OCI-LY3 (cell line): Measurements from ENCODE around the gene APOA5.
A peak's percentile ranks its signal among the peaks of the same experiment; 100 is the strongest.

Source experiments
- H2AFZ ChIP-seq: fragments of 200-600, 300-600 bp; shearing (Covaris generic); 2 replicates; pipeline ENCODE4 v1.6.0; 2014; ENCODE audit warnings: antibody characterized with exemption, low read depth, low read length
- H3K27ac ChIP-seq: fragments of 200-600, 300-600 bp; sonication (generic); 2 replicates; pipeline ENCODE4 v1.5.1; 2014; ENCODE audit warnings: mild to moderate bottlenecking, low read length, moderate library complexity, mixed read lengths
- H3K27me3 ChIP-seq: fragments of 200-600, 300-600 bp; sonication (generic); 2 replicates; pipeline ENCODE4 v1.6.1; 2014; ENCODE audit warnings: low read depth, low read length, mixed read lengths
- H3K36me3 ChIP-seq: fragments of 200-600, 300-600 bp; sonication (generic); replicated peaks from 2 replicates; pipeline ENCODE3; 2014; ENCODE audit warnings: low read depth, low read length, mixed read lengths
- H3K4me1 ChIP-seq: fragments of 300-600, 200-600 bp; sonication (generic); 2 replicates; pipeline ENCODE4 v1.6.1; 2014; ENCODE audit warnings: low read length, mixed read lengths
- H3K4me2 ChIP-seq: fragments of 200-600, 300-600 bp; sonication (generic); 2 replicates; pipeline ENCODE4 v1.6.1; 2014; ENCODE audit warnings: low read length, mixed read lengths
- H3K4me3 ChIP-seq: fragments of 300-600, 200-600 bp; sonication (generic); 2 replicates; pipeline ENCODE4 v1.5.1; 2014; ENCODE audit warnings: antibody characterized with exemption, mild to moderate bottlenecking, low read length, moderate library complexity
- H3K79me2 ChIP-seq: fragments of 300-600, 200-600 bp; shearing (Covaris generic); 2 replicates; pipeline ENCODE4 v1.6.1; 2014; ENCODE audit warnings: mild to moderate bottlenecking, low read length, mixed read lengths
- H3K9ac ChIP-seq: fragments of 300-600, 200-600 bp; shearing (Covaris generic); 2 replicates; pipeline ENCODE4 v1.6.0; 2014; ENCODE audit warnings: mild to moderate bottlenecking, low read length, moderate library complexity
- H3K9me3 ChIP-seq: fragments of 200-600, 300-600 bp; shearing (Covaris generic); 2 replicates; pipeline ENCODE4 v1.6.1; 2014; ENCODE audit warnings: low read length, mixed read lengths; ENCODE audit not compliant: insufficient read depth
- H4K20me1 ChIP-seq: fragments of 200-600, 300-600 bp; sonication (generic); 2 replicates; pipeline ENCODE4 v1.6.1; 2016; ENCODE audit warnings: low read length, mixed read lengths; ENCODE audit not compliant: insufficient read depth
- EZH2phosphoT487 ChIP-seq: fragments of 200-600 bp; shearing (Covaris generic); IDR thresholded peaks from 2 replicates; pipeline ENCODE4 v1.6.1; 2018; ENCODE audit warnings: antibody characterized with exemption, mixed run types, low read depth
- TF ChIP-seq, protein P1 (sequence below): fragments of 200-600, 300-600 bp; sonication (generic); IDR thresholded peaks from 2 replicates; pipeline ENCODE4 v1.5.1; 2014; ENCODE audit warnings: antibody characterized with exemption, low read length, low read depth

APOA5 gene

DNA sequence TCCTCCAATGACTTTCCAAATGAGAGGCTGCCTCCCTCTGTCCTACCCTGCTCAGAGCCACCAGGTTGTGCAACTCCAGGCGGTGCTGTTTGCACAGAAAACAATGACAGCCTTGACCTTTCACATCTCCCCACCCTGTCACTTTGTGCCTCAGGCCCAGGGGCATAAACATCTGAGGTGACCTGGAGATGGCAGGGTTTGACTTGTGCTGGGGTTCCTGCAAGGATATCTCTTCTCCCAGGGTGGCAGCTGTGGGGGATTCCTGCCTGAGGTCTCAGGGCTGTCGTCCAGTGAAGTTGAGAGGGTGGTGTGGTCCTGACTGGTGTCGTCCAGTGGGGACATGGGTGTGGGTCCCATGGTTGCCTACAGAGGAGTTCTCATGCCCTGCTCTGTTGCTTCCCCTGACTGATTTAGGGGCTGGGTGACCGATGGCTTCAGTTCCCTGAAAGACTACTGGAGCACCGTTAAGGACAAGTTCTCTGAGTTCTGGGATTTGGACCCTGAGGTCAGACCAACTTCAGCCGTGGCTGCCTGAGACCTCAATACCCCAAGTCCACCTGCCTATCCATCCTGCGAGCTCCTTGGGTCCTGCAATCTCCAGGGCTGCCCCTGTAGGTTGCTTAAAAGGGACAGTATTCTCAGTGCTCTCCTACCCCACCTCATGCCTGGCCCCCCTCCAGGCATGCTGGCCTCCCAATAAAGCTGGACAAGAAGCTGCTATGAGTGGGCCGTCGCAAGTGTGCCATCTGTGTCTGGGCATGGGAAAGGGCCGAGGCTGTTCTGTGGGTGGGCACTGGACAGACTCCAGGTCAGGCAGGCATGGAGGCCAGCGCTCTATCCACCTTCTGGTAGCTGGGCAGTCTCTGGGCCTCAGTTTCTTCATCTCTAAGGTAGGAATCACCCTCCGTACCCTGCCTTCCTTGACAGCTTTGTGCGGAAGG, 40.9 kb upstream of the APOA5 start:
- H3K9ac ChIP-seq: no peak overlapping the region
- H3K36me3 ChIP-seq: no peaks in the 10 kb centered on the region
- H3K79me2 ChIP-seq: no peaks in the 10 kb centered on the region

DNA sequence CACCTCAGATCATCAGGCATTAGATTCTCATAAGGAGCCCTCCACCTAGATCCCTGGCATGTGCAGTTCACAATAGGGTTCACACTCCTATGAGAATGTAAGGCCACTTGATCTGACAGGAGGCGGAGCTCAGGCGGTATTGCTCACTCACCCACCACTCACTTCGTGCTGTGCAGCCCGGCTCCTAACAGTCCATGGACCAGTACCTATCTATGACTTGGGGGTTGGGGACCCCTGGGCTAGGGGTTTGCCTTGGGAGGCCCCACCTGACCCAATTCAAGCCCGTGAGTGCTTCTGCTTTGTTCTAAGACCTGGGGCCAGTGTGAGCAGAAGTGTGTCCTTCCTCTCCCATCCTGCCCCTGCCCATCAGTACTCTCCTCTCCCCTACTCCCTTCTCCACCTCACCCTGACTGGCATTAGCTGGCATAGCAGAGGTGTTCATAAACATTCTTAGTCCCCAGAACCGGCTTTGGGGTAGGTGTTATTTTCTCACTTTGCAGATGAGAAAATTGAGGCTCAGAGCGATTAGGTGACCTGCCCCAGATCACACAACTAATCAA, 40.2 kb upstream of the APOA5 start:
- no peak for TF ChIP-seq EZH2phosphoT487
- TF ChIP-seq, protein P1, sequence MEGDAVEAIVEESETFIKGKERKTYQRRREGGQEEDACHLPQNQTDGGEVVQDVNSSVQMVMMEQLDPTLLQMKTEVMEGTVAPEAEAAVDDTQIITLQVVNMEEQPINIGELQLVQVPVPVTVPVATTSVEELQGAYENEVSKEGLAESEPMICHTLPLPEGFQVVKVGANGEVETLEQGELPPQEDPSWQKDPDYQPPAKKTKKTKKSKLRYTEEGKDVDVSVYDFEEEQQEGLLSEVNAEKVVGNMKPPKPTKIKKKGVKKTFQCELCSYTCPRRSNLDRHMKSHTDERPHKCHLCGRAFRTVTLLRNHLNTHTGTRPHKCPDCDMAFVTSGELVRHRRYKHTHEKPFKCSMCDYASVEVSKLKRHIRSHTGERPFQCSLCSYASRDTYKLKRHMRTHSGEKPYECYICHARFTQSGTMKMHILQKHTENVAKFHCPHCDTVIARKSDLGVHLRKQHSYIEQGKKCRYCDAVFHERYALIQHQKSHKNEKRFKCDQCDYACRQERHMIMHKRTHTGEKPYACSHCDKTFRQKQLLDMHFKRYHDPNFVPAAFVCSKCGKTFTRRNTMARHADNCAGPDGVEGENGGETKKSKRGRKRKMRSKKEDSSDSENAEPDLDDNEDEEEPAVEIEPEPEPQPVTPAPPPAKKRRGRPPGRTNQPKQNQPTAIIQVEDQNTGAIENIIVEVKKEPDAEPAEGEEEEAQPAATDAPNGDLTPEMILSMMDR: no peak
- H3K4me3 ChIP-seq: no peak overlapping the region
- no peak overlapping the region for H3K27ac ChIP-seq
- H3K27me3 ChIP-seq: no peaks in the 10 kb centered on the region
- H3K9ac ChIP-seq: no peak overlapping the region
- H4K20me1 ChIP-seq: no peaks in the 10 kb centered on the region
- no peak overlapping the region for H2AFZ ChIP-seq
- no peak overlapping the region for H3K4me2 ChIP-seq
- peaks cover 7% of the 10 kb centered on the region; the same call in 1 of the 2 replicates for H3K4me1 ChIP-seq
- H3K79me2 ChIP-seq: no peaks in the 10 kb centered on the region
- no peaks in the 10 kb centered on the region for H3K9me3 ChIP-seq
- no peaks in the 10 kb centered on the region for H3K36me3 ChIP-seq

More for the DNA sequence above, 40.9 kb upstream of the APOA5 start:
- peaks cover 7% of the 10 kb centered on the region; the same call in 1 of the 2 replicates for H3K4me1 ChIP-seq
- H2AFZ ChIP-seq: no peak overlapping the region
- H3K4me3 ChIP-seq: no peak overlapping the region
- H3K4me2 ChIP-seq: no peak overlapping the region
- TF ChIP-seq, protein P1: peak; percentile 34
- no peak for TF ChIP-seq EZH2phosphoT487
- no peaks in the 10 kb centered on the region for H3K27me3 ChIP-seq
- no peaks in the 10 kb centered on the region for H4K20me1 ChIP-seq
- no peak overlapping the region for H3K27ac ChIP-seq
- no peaks in the 10 kb centered on the region for H3K9me3 ChIP-seq

DNA sequence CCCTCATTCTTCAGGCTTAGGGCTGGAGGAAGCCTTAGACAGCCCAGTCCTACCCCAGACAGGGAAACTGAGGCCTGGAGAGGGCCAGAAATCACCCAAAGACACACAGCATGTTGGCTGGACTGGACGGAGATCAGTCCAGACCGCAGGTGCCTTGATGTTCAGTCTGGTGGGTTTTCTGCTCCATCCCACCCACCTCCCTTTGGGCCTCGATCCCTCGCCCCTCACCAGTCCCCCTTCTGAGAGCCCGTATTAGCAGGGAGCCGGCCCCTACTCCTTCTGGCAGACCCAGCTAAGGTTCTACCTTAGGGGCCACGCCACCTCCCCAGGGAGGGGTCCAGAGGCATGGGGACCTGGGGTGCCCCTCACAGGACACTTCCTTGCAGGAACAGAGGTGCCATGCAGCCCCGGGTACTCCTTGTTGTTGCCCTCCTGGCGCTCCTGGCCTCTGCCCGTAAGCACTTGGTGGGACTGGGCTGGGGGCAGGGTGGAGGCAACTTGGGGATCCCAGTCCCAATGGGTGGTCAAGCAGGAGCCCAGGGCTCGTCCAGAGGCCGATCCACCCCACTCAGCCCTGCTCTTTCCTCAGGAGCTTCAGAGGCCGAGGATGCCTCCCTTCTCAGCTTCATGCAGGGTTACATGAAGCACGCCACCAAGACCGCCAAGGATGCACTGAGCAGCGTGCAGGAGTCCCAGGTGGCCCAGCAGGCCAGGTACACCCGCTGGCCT, 38.7 kb upstream of the APOA5 start:
- Histone ChIP-seq H3K27ac (no peak overlapping the region), H3K4me2 (no peak overlapping the region), H3K79me2 (no peaks in the 10 kb centered on the region), H3K9ac (no peak overlapping the region), H3K4me1 (peaks cover 6% of the 10 kb centered on the region; the same call in 1 of the 2 replicates), H4K20me1 (no peaks in the 10 kb centered on the region), H2AFZ (no peak overlapping the region), H3K27me3 (no peaks in the 10 kb centered on the region), H3K4me3 (no peak overlapping the region), H3K9me3 (no peaks in the 10 kb centered on the region), H3K36me3 (no peaks in the 10 kb centered on the region)
- TF ChIP-seq, protein P1: no peak
- no peak for TF ChIP-seq EZH2phosphoT487
